GM19324 (cell line): Measurements from ENCODE around the gene CARD10.

Experiments
- ATAC-seq: cut with Tn5 transposase; IDR thresholded peaks from one replicate; pipeline ENCODE4 v1.9.1; 2021; ENCODE audit warnings: mild to moderate bottlenecking, moderate library complexity; ENCODE audit not compliant: unreplicated experiment, low FRiP score

The CARD10 gene

GRCh38 chr22:37445501-37445900 lies 73.7 kb downstream of the CARD10 start:
- ATAC-seq, result no peak

GRCh38 chr22:37443977-37444376 lies 75.2 kb downstream of the CARD10 start:
- no peak for ATAC-seq

GRCh38 chr22:37443086-37443485 lies 76.1 kb downstream of the CARD10 start:
- no peak for ATAC-seq

- no peak for ATAC-seq
Observed at GRCh38 chr22:37442537-37442936, 76.7 kb downstream of the CARD10 start.

GRCh38 chr22:37442135-37442534 lies 77.1 kb downstream of the CARD10 start:
- no peak for ATAC-seq

- ATAC-seq, result no peak
Observed at GRCh38 chr22:37440875-37441274, 78.3 kb downstream of the CARD10 start.
